ENCODE measurements around the gene TAOK3.
"Not testable (repeated sequence)": the region's sequence is repeated elsewhere in the genome, so short reads cannot be mapped to it uniquely, and the experiment has no call there.

Gene TAOK3

GRCh38 chr12:118137148-118137678 lies 235.5 kb downstream of the TAOK3 start:
- DNase-seq (ENCODE audit: low read depth in 2 of 2): no peak

- DNase-seq (ENCODE audit: low read depth in 2 of 2): peak; percentile 28 to 34
Measured at GRCh38 chr12:118136559-118137003, 236.1 kb downstream of the TAOK3 start.

DNA sequence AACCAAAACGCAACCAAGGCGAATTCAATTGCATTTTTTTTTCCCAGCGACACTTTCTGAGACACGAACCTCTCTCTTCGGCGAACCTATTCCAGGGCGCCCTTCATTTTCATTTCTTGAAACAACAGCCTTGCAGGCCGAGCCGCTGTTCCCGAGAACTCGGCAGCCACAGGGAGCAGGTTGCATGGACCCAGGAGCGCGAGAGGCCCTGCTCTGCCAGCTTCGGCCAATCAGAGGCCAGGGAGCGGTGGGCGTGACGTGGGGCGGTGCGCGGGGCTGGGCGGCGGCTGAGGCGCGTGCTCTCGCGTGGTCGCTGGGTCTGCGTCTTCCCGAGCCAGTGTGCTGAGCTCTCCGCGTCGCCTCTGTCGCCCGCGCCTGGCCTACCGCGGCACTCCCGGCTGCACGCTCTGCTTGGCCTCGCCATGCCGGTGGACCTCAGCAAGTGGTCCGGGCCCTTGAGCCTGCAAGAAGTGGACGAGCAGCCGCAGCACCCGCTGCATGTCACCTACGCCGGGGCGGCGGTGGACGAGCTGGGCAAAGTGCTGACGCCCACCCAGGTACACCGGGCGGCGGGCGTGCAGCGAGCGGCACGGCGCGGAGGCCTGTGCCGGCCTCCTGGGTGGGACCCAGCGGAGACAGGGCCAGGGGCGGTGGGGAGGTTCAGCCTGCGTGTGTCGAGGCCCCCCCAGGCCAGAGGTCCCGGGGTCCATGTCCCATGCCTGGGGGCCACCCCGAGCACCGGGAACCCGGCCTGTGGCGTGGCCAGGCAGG lies 236.7 kb downstream of the TAOK3 start, which contains the start of gene PEBP1:
Gene PEBP1, plus strand, starts transcription at position 337 of the 771 bp plus-strand sequence. Its CDS starts 86 bp downstream, at position 423.
- DNase-seq (ENCODE audit: low read depth in 2 of 2): peak; percentile 89 to 93

GRCh38 chr12:118129436-118129835 lies 243.3 kb downstream of the TAOK3 start:
- DNase-seq (ENCODE audit: low read depth in 2 of 2): not testable (repeated sequence)

DNA sequence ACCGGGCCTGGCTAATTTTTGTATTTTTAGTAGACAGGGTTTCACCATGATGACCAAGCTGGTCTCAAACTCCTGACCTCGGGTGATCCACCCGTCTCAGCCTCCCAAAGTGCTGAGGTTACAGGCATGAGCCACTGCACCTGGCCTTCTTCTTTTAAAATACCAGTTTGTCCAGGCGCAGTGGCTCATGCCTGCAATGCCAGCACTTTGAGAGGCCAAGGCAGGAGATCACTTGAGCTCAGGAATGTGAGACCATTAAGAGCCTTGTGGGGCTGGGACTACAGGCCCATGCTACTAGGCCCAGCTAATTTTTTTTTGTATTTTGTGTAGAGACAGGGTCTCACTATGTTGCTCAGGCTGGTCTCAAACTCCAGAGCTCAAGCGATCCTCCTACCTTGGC lies 244.8 kb downstream of the TAOK3 start:
- no peak for DNase-seq (ENCODE audit: low read depth in 2 of 2)

DNA sequence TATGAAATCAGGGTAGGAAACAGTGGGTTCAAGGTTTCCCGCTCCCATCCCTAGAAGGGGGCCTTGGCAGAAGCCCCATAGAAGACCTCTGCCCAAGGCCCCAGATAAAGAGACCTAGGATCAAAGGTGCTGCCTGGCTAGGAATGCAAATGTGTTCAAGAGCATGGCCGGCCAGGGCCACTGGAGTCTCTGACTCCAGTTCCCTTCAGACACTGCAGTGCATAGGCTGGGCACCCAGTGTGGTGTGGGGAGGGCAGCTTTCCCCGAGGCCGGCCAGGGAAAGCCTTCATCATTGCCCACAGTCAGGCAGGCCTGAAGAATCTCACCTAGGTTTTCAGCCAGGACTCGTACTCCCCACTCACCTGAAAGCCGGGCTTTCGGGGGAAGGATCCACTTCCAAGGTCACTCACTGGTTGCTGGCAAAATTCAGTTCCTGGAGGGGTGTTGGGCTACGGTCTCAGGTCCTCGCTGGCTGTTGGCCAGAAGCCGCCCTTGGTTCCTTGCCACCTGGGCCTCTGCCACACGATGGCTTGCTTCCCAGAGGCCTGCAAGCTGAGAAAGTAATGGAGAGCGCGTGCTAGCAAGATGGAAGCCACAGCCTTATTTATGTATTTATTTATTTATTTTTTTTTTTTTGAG lies 246.5 kb downstream of the TAOK3 start:
- DNase-seq (ENCODE audit: low read depth in 2 of 2): no peak

DNA sequence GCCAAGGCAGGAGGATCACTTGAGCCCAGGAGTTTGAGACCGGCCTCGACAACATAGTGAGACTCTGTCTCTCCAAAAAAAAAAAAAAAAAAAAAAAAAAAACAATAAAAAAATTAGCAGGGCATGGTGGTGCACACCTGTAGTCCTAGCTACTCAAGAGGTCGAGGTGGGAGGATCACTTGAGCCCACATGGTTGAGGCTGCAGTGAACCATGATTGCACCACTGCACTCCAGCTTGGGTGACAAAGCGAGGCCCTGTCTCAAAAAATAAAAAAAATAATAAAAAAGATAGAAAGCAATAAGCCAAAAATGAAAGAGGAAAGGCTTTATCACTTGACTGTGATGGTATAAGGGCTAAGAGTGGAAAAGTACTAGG lies 247.0 kb downstream of the TAOK3 start:
- no peak for DNase-seq (ENCODE audit: low read depth in 2 of 2)

DNA sequence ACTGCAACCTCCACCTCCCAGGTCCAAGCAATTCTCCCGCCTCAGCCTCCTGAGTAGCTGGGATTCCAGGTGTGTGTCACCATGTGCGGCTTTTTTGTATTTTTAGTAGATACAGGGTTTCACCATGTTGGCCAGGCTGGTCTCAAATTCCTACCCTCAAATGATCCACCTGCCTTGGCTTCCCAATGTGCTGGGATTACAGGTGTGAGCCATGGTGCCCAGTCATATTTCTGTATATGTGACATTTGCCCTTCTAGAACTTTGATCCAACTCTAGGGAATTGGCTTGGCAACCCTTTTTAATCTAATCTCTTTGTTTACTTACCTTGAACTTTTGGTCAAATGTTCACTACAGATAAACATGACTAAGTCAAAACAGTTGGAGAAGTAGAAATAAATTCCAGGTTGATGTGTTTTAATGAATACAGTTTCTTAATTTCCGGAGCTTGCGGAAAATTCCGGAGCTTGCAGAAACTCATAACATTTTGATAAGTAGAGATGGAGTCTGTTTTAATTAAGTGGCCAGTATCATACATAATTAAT lies 248.3 kb downstream of the TAOK3 start:
- no peak for DNase-seq (ENCODE audit: low read depth in 2 of 2)

- no peak for DNase-seq (ENCODE audit: low read depth in 2 of 2)
Measured at GRCh38 chr12:118122264-118122663, 250.4 kb downstream of the TAOK3 start.

DNA sequence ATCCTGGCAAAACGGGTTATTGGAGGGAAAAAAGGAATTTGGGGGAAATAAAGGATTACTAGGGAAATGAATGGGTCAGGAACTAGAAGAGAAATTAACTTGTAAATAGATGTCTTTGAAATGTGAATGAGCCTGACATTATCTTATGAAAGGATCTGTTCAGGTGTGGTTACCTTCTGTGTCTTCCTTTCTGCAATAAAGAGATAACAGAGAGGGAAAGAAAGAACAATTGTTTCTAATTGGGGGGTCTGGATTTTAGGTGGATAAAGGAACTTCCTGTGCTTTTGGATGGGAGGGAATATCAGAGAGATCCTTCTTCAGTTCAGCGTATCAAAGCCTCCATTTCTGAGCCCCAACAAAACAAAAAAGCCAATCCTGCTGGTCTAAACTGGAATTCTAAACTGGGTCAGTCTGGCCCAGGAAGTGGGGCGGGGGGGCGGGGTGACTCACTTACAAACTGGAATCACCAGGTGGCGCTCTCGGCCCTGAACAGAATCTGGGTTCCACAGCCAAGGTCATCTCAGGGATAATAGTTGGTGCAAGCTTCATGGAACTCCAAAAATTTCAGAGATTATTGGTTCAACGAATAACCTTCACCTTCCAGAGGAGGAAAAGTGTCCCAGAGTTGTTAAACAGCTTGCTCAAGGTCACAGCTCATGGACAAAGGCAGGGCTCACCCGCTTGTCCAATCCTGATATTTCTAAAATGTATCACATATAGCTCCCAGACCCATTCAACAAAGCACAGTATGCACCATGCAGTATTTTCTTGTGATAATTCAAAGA lies 251.9 kb downstream of the TAOK3 start:
- peak; percentile 53 to 65 for DNase-seq (ENCODE audit: low read depth in 2 of 2)

- no peak for DNase-seq (ENCODE audit: low read depth in 2 of 2)
Measured at GRCh38 chr12:118119449-118119879, 253.2 kb downstream of the TAOK3 start.

GRCh38 chr12:118109088-118109487 lies 263.6 kb downstream of the TAOK3 start:
- DNase-seq (ENCODE audit: low read depth in 2 of 2): no peak

GRCh38 chr12:118107694-118108093 lies 265.0 kb downstream of the TAOK3 start:
- no peak for DNase-seq (ENCODE audit: low read depth in 2 of 2)

GRCh38 chr12:118107011-118107410 lies 265.7 kb downstream of the TAOK3 start:
- DNase-seq (ENCODE audit: low read depth in 2 of 2): no peak

DNA sequence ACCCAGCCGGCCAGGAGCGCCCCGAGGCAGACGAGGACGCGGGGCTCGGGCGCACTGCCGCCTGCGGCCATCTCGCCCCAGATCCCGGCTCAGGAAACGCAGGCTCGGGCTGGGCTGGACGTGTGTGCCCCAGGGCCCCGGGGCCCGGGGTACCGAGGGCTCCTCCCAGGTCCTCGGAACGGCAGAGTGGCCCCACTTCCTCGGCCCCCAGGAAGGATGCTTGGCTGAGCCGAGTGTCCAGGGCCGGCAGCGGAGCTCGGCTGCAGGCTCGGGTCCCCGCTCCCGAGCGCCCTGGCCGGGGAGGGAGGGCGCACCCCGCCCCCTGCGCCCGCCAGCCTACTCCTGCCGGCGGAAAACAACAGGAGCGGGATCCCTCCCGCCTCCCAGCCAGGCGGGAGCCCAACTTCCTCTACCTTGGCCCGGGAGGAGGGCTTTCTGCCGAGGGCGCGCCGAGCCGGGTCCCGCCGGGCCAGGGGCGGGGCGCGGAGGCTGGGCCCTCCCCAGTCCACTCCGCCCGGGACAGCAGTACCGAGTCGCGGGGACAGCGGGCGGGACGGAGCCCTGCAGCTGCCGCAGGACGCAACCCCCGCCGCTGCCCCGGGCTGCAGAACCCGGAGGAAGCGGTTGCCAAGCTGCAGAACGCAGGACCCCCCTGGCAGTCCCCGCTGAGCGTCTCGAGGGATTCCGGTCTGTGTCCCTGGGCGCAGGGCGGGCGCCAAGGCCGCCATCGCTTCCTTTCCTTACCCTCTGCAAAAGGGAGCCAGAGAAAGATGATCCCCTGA lies 268.9 kb downstream of the TAOK3 start, which contains the start of gene VSIG10:
Gene VSIG10, minus strand, starts transcription at position 411 of the 782 bp plus-strand sequence. Its CDS starts 340 bp downstream, at position 71.
- peak in 1 of 2 donors; percentile 1 for DNase-seq (ENCODE audit: low read depth in 2 of 2)

DNA sequence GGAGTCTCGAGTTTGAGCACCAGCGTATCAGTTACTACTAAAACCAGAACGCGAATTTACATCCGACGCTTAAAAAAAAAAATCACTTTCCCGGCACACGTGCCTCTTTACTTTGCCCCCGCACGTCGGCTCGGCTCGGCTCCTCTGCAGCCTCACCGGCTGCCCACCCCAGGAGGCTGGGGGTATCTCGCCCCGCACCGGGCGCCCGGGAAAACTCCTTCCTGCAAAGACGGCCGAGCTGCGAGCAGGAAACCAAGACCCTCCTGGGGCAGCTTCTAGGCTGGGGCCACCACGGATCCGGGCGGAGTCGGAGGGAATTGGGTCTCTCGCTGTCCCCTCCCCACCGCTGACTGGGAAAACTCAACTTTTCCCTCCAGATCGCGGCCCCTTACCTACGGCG lies 269.5 kb downstream of the TAOK3 start:
- peak in 1 of 2 donors; percentile 3 for DNase-seq (ENCODE audit: low read depth in 2 of 2)

- no peak for DNase-seq (ENCODE audit: low read depth in 2 of 2)
Measured at GRCh38 chr12:118102609-118103008, 270.1 kb downstream of the TAOK3 start.

DNA sequence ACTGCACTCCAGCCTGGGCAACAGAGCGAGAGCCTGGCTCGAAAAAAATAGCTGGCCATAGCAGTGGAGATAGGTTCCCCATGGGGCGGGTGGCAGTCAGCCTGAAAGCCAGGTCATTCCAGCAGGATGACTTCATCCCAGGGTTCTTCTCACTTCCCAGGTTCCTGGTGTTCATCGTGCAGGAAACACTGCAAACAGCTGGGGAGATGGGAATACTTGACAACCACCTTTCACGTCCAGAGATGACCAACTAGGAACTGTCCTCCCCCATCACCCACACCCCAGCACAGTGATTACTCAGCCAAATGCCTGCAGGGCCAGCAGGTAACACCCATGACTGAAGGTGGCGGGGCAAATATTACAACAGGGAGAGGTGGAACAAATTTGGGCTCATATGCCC lies 270.6 kb downstream of the TAOK3 start:
- no peak for DNase-seq (ENCODE audit: low read depth in 2 of 2)

DNA sequence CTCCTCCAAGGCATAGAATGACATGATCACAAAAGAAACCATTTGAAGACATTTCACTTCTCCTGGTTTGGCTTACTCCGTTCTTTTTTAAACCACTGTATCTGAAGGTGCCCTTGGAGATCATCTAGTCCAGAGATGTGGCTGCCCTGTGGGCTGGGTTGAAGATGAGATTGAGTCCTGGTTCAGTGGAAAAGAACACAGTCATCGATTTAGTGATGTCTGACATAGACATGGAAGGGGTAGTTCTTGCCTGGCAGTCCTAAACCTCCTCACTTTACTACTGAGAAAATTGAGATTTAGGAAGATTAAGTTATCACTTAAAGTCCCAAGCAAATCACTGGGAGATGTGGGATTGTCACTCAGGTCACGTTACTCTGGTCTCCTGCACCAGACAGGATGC lies 271.7 kb downstream of the TAOK3 start:
- no peak for DNase-seq (ENCODE audit: low read depth in 2 of 2)

Measured in stimulated activated CD4-positive, alpha-beta T cell treated with anti-CD3 and anti-CD28 coated beads, Interleukin-4, amount 100 ng/mL, for 48 hours (primary cell).